HG02852 (cell line): ENCODE data around the gene FGFR2.

ENCODE experiments used
- ATAC-seq: cut with Tn5 transposase; IDR thresholded peaks from one replicate; pipeline ENCODE4 v1.9.1; 2021; ENCODE audit warnings: mild to moderate bottlenecking, moderate library complexity; ENCODE audit not compliant: unreplicated experiment

Gene FGFR2

GRCh38 chr10:121611393-121612159 lies 13.3 kb upstream of the FGFR2 start:
- no peak for ATAC-seq

- ATAC-seq = no peak
These were observed 12.6 kb upstream of the FGFR2 start for GRCh38 chr10:121610798-121611323.

GRCh38 chr10:121609426-121610380 lies 11.5 kb upstream of the FGFR2 start:
- ATAC-seq = no peak

GRCh38 chr10:121608469-121609190 lies 10.4 kb upstream of the FGFR2 start:
- no peak for ATAC-seq

GRCh38 chr10:121607310-121608055 lies 9.2 kb upstream of the FGFR2 start:
- ATAC-seq = no peak

GRCh38 chr10:121605708-121606107 lies 7.5 kb upstream of the FGFR2 start:
- no peak for ATAC-seq

- no peak for ATAC-seq
These were observed 3.2 kb upstream of the FGFR2 start for GRCh38 chr10:121601458-121601857.

GRCh38 chr10:121600611-121601010 lies 2.4 kb upstream of the FGFR2 start:
- no peak for ATAC-seq

GRCh38 chr10:121599947-121600346 lies 1.7 kb upstream of the FGFR2 start:
- no peak for ATAC-seq

GRCh38 chr10:121597504-121598262 lies 561 bp downstream of the FGFR2 start:
- ATAC-seq = peak; percentile 23

GRCh38 chr10:121596689-121597503 lies 1.3 kb downstream of the FGFR2 start:
- ATAC-seq = no peak

GRCh38 chr10:121595806-121596688 lies 2.2 kb downstream of the FGFR2 start:
- no peak for ATAC-seq

GRCh38 chr10:121595351-121595805 lies 2.9 kb downstream of the FGFR2 start:
- no peak for ATAC-seq

- no peak for ATAC-seq
These were observed 3.5 kb downstream of the FGFR2 start for GRCh38 chr10:121594623-121595350.

GRCh38 chr10:121594076-121594475 lies 4.2 kb downstream of the FGFR2 start:
- no peak for ATAC-seq

GRCh38 chr10:121593281-121594075 lies 4.8 kb downstream of the FGFR2 start:
- no peak for ATAC-seq
